Measurements from ENCODE around the gene JPH3.

- TF ChIP-seq POLR2A (IDR thresholded peaks at IDR 0.05) (no peak), CTCF (IDR thresholded peaks at IDR 0.05 in 8 of 11, conservative IDR thresholded peaks at IDR 0.05 in 3 of 11) (no peak), POLR2AphosphoS5 (IDR thresholded peaks at IDR 0.05) (no peak)
These were observed 60.2 kb downstream of the JPH3 start for GRCh38 chr16:87662254-87663204.
